ENCODE results near the gene THAP7. TPM values are rescaled to one million over a fixed set of nuclear protein-coding genes. Genes with fewer than 3 reads are reported as not detected.

The THAP7 gene
- total and polyA plus RNA-seq, 2 of the 13 experiments (the other 11 are each of a cell fraction or from before 2014, with no cell fraction given), result 13.0 to 25.5 TPM

DNA sequence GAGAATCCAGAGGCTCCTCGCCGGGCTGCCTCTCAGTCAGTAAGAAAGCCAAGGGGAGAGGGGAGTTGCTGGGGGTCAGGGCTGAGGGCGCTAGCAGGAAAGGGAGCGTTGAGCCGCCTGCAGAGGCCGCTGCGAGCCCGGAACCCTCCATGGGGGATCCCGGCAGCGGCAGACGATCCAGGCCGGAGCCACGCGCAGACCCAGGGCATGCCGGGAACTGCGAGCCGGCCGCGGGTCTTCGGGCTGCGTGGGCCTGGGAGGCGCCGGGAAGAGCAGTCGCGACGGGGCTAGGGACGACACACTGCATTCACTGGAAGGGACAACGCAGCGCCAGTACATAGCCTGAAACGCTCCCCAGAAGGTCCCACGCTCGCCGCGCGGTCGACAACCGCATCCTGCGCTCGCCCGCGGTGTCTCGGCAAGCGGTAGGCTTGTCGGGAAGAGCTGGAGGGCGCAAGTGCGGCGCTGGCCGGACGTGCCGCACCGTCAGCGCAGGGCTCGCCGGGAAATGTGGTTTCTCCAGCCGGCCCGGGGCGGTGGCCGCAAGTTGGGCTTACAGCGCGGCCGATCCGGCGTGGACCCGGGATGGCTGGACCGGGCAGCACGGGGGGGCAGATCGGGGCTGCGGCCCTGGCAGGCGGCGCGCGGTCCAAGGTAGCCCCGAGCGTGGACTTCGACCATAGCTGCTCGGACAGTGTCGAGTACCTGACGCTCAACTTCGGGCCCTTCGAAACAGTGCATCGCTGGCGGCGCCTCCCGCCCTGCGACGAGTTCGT is 19.9 kb downstream of the THAP7 start, which contains the start of gene LZTR1 (continued):
- TF ChIP-seq ZNF124 (CRISPR knock-in tag; IDR thresholded peaks at IDR 0.05) (peak; percentile 91; the same call in 1 of the 2 replicates), ZBTB7B (CRISPR knock-in tag; IDR thresholded peaks at IDR 0.05) (peak; percentile 60; the same call in 1 of the 2 replicates), EP300 (IDR thresholded peaks at IDR 0.05; ENCODE audit: low read depth in 2 of 2, low read length in 2 of 2) (peak in 1 of 2 experiments; percentile 13; a peak in 1 of 4 replicates), EP300 (CRISPR knock-in tag; IDR thresholded peaks at IDR 0.05; ENCODE audit: borderline replicate concordance) (peak; percentile 41), AGO2 (optimal IDR thresholded peaks at IDR 0.05; ENCODE audit: low read depth, low read length) (peak; percentile 98), EED (CRISPR knock-in tag; IDR thresholded peaks at IDR 0.05) (peak; percentile 88), KLF12 (CRISPR knock-in tag; IDR thresholded peaks at IDR 0.05; ENCODE audit: borderline replicate concordance) (peak; percentile 90), DNMT1 (CRISPR knock-in tag; IDR thresholded peaks at IDR 0.05) (no peak), ZNF550 (CRISPR knock-in tag; IDR thresholded peaks at IDR 0.05; ENCODE audit: borderline replicate concordance) (no peak), GABPA (IDR thresholded peaks at IDR 0.05; ENCODE audit: low read depth, low read length) (peak; percentile 73), GABPA (CRISPR knock-in tag; IDR thresholded peaks at IDR 0.05; ENCODE audit: low read depth) (peak; percentile 87), ZNF136 (CRISPR knock-in tag; IDR thresholded peaks at IDR 0.05; ENCODE audit: low read depth) (no peak), NFYB (CRISPR knock-in tag; IDR thresholded peaks at IDR 0.05) (peak; percentile 42), MTA3 (CRISPR knock-in tag; IDR thresholded peaks at IDR 0.05) (no peak), AGO1 (IDR thresholded peaks at IDR 0.05; ENCODE audit: low read depth, low read length, poor library complexity, severe bottlenecking) (peak; percentile 96), ZMYM4 (CRISPR knock-in tag; IDR thresholded peaks at IDR 0.05) (peak; percentile 77), JUNB (CRISPR knock-in tag; IDR thresholded peaks at IDR 0.05; ENCODE audit: borderline replicate concordance) (no peak)
- TF ChIP-seq, protein P1, sequence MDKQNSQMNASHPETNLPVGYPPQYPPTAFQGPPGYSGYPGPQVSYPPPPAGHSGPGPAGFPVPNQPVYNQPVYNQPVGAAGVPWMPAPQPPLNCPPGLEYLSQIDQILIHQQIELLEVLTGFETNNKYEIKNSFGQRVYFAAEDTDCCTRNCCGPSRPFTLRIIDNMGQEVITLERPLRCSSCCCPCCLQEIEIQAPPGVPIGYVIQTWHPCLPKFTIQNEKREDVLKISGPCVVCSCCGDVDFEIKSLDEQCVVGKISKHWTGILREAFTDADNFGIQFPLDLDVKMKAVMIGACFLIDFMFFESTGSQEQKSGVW (CRISPR knock-in tag; IDR thresholded peaks at IDR 0.05; ENCODE audit: borderline replicate concordance), result no peak
- TF ChIP-seq, protein P2, sequence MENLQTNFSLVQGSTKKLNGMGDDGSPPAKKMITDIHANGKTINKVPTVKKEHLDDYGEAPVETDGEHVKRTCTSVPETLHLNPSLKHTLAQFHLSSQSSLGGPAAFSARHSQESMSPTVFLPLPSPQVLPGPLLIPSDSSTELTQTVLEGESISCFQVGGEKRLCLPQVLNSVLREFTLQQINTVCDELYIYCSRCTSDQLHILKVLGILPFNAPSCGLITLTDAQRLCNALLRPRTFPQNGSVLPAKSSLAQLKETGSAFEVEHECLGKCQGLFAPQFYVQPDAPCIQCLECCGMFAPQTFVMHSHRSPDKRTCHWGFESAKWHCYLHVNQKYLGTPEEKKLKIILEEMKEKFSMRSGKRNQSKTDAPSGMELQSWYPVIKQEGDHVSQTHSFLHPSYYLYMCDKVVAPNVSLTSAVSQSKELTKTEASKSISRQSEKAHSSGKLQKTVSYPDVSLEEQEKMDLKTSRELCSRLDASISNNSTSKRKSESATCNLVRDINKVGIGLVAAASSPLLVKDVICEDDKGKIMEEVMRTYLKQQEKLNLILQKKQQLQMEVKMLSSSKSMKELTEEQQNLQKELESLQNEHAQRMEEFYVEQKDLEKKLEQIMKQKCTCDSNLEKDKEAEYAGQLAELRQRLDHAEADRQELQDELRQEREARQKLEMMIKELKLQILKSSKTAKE (CRISPR knock-in tag; IDR thresholded peaks at IDR 0.05; ENCODE audit: borderline replicate concordance), result no peak
